GM12892 (cell line): ENCODE measurements around the gene SLC27A6.

ENCODE experiments used
- DNase-seq: peaks from one replicate; pipeline ENCODE4 v3.0.0; 2011; ENCODE audit not compliant: insufficient read length
- FAIRE-seq: peaks from 2 replicates; lab custom pipeline; 2011; peaks lifted over from hg19 to GRCh38; lab: Jason Lieb, UNC
- POLR2A ChIP-seq: IDR thresholded peaks from 2 replicates; pipeline ENCODE4 v1.6.1; 2011; ENCODE audit warnings: low read depth, low read length, control low read depth
- POLR2AphosphoS5 ChIP-seq: IDR thresholded peaks from 2 replicates; pipeline ENCODE4 v1.6.1; 2011; ENCODE audit warnings: low read depth, low read length, control low read depth
- TAF1 ChIP-seq: IDR thresholded peaks from 2 replicates; pipeline ENCODE4 v1.6.1; 2011; ENCODE audit warnings: low read depth, mild to moderate bottlenecking, control low read depth, low read length, borderline replicate concordance

Gene SLC27A6

GRCh38 chr5:129073111-129073510 is 107.8 kb downstream of the SLC27A6 start:
- TF ChIP-seq TAF1 (no peak), POLR2AphosphoS5 (no peak), POLR2A (no peak)
- DNase-seq (no peak), FAIRE-seq (no peak)

GRCh38 chr5:129074903-129075302 is 109.6 kb downstream of the SLC27A6 start:
- DNase-seq (no peak), FAIRE-seq (no peak)
- no peak for TF ChIP-seq TAF1
- no peak for TF ChIP-seq POLR2A
- no peak for TF ChIP-seq POLR2AphosphoS5

GRCh38 chr5:129077433-129078075 is 112.3 kb downstream of the SLC27A6 start:
- no peak for FAIRE-seq
- DNase-seq: no peak
- TF ChIP-seq POLR2A (no peak), POLR2AphosphoS5 (no peak), TAF1 (no peak)

DNA sequence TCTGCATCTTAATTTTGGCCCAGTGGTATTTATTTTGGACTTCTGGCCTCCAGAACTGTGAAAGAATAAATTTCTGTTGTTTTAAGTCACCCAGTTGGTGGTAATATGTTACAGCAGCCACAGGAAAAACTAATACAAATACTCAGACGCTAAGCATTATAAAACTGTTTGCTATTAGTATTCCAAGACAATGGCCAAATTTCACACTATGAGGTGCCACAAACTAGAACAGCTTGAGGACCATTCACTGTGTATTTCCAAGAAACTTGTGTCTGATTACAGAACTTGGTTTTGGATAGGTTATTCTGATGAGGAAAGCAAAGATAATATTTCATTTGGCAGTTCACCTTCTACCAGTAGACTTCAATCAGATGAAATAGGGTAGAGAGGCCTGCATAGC is 113.0 kb downstream of the SLC27A6 start:
- TF ChIP-seq TAF1: no peak
- no peak for TF ChIP-seq POLR2A
- no peak for TF ChIP-seq POLR2AphosphoS5
- DNase-seq (no peak), FAIRE-seq (no peak)

DNA sequence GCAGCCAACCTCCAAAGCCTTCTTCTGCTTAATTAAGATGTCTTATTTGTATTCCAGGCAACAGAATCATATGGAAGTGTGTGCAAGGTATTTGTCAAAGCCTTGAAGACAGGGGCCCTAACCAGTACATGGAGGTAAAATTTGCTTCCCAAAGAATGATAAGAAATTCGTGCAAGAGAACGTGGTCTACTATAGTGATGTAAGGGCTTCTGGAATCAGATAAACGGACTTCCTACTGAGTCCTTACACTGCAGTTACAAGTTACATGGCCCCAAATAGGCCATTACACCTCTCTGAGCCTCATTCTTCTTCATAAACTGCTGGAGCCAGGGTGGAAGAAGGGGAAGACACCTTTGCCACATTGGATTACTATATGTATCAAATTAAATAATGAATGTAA is 113.4 kb downstream of the SLC27A6 start:
- no peak for FAIRE-seq
- TF ChIP-seq TAF1 (no peak), POLR2A (no peak), POLR2AphosphoS5 (no peak)
- DNase-seq: no peak

DNA sequence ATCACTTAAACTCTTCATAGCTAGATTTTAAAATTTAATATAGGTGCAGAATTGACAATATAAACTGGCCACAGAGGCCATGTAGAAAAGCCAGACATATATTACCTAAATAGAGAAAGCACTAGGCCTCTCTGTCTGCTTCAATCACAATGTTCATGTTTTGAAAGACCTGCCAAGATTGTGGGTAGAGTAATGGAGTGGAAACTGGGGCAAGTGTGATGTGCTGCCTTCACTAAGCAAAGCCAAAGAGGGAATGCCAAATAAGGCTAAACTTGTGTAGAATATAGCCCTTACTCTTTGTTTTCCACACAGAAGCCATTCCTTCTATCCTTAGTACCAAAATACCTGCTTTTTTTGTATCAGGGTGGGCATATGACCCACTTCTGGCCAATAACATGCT is 114.2 kb downstream of the SLC27A6 start:
- no peak for DNase-seq

DNA sequence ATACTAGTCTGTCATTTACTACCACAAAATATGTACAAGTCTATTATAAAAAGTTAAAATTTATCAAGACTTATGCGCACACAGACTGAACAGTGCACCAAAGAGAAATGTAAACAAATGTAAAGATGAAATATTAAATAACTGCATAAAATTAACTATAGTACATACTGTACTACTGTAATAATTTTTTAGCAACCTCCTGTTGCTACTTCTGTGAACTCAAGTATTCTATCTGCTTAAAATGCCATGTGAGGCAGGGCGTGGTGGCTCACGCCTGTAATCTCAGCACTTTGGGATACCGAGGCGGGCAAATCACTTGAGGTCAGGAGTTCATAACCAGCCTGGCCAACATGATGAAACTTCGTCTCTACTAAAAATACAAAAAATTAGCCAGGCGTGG is 115.5 kb downstream of the SLC27A6 start:
- FAIRE-seq: no peak
- DNase-seq: no peak
- TF ChIP-seq TAF1 (no peak), POLR2AphosphoS5 (no peak), POLR2A (no peak)

More for the DNA sequence above, 114.2 kb downstream of the SLC27A6 start:
- no peak for FAIRE-seq
- TF ChIP-seq TAF1 (no peak), POLR2AphosphoS5 (no peak), POLR2A (no peak)

GRCh38 chr5:129082225-129083136 is 117.2 kb downstream of the SLC27A6 start:
- FAIRE-seq: no peak
- DNase-seq: no peak
- TF ChIP-seq TAF1 (no peak), POLR2A (no peak), POLR2AphosphoS5 (no peak)
